Naive thymus-derived CD8-positive, alpha-beta T cell (primary cell): ENCODE results near the gene CD58. TPM values are rescaled to one million over a fixed set of nuclear protein-coding genes. Genes with fewer than 3 reads are reported as not detected.

Source experiments
- ATAC-seq, 2 donors: fragments of 150-1000 bp; cut with Tn5 transposase in 1 of 2; sonication (Bioruptor Pico), chemical (Tn5 transposase) in 1 of 2; 1 replicate in 1 of 2; 2 replicates in 1 of 2; pipeline ENCODE4 v1.10.0; 2021; ENCODE audit warnings: mild to moderate bottlenecking in 2 of 2, moderate library complexity in 2 of 2
- POLR2A ChIA-PET: fragments of 350-600 bp; sonication (Branson Sonifier 250); formaldehyde crosslinking; loops from one replicate; lab custom pipeline; 2021; ENCODE audit warnings: antibody characterized with exemption; lab: Charles Lee
- DNase-seq, 10 donors: peaks; one replicate each; pipeline versions ENCODE4 v3.0.0 to v3.0.0-alpha.2; 2020 to 2022
- H3K27ac Mint-ChIP-seq, 10 donors: one replicate each; pipeline ENCODE4 v1.8.0; 2020 to 2022; ENCODE audit warnings: mild to moderate bottlenecking in 10 of 10, mixed read lengths in 10 of 10, moderate library complexity in 4 of 10, inconsistent platforms in 1 of 10
- H3K27me3 Mint-ChIP-seq, 5 donors: one replicate each; pipeline ENCODE4 v1.8.0; 2021 to 2022; ENCODE audit warnings: mixed read lengths in 5 of 5
- H3K36me3 Mint-ChIP-seq, 3 donors: one replicate each; pipeline ENCODE4 v1.8.0; 2020 to 2022; ENCODE audit warnings: mixed read lengths in 3 of 3, mild to moderate bottlenecking in 2 of 3, inconsistent platforms in 1 of 3
- H3K4me1 Mint-ChIP-seq, 4 donors: one replicate each; pipeline ENCODE4 v1.8.0; 2021 to 2022; ENCODE audit warnings: mixed read lengths in 4 of 4
- H3K4me3 Mint-ChIP-seq, 10 donors: one replicate each; pipeline ENCODE4 v1.8.0; 2020 to 2022; ENCODE audit warnings: mild to moderate bottlenecking in 10 of 10, mixed read lengths in 10 of 10, moderate library complexity in 6 of 10, inconsistent platforms in 1 of 10
- H3K9me3 Mint-ChIP-seq, 9 donors: one replicate each; pipeline ENCODE4 v1.8.0; 2020 to 2022; ENCODE audit warnings: mixed read lengths in 9 of 9, mild to moderate bottlenecking in 3 of 9, inconsistent platforms in 1 of 9, moderate library complexity in 1 of 9
- polyA plus RNA-seq, 3 donors: library from polyadenylated mRNA; unstranded; fragments of 300-500 nt; fragmentation: Illumina TruSeq; gene quantifications; one replicate each; pipeline ENCODE4 v1.2.3, GENCODE V29; 2021
- total RNA-seq, 8 experiments: library from RNA in 2 of 8; stranded (reverse) in 2 of 8; gene quantifications; one replicate each; pipeline ENCODE4 v1.2.3 and lab custom pipeline; 2021 to 2026

CD58 gene
- total and polyA plus RNA-seq, 5 experiments from 2014 or later = 1.7 to 16.0 (median 4.8) TPM

GRCh38 chr1:116545359-116545705 lies 25.5 kb downstream of the CD58 start:
- peaks cover 0 to 3% (median 0%) of the 10 kb centered on the region in 9 donors for H3K9me3 Mint-ChIP-seq
- no peak overlapping the region for H3K4me3 Mint-ChIP-seq
- H3K27ac Mint-ChIP-seq = peak overlapping the region in 3 of 10 donors; percentile 7 to 79 (median 46)
- ATAC-seq (no peak), DNase-seq (no peak)
- H3K36me3 Mint-ChIP-seq = peaks cover 5 to 17% (median 6%) of the 10 kb centered on the region in 3 donors
- POLR2A ChIA-PET = no interaction called here
- peaks cover 6 to 31% (median 9%) of the 10 kb centered on the region in 4 donors for H3K4me1 Mint-ChIP-seq
- H3K27me3 Mint-ChIP-seq = no peaks in the 10 kb centered on the region

- peaks cover 5 to 17% (median 6%) of the 10 kb centered on the region in 3 donors for H3K36me3 Mint-ChIP-seq
- DNase-seq = no peak
- no peaks in the 10 kb centered on the region for H3K27me3 Mint-ChIP-seq
- H3K9me3 Mint-ChIP-seq = peaks cover 0 to 3% (median 0%) of the 10 kb centered on the region in 9 donors
- no peak for ATAC-seq
- H3K27ac Mint-ChIP-seq = peak overlapping the region in 4 of 10 donors; percentile 7 to 79 (median 31)
- no peak overlapping the region for H3K4me3 Mint-ChIP-seq
- POLR2A ChIA-PET = no interaction called here
- peaks cover 6 to 36% (median 11%) of the 10 kb centered on the region in 4 donors for H3K4me1 Mint-ChIP-seq
Measured at GRCh38 chr1:116544588-116545358, 26.1 kb downstream of the CD58 start.

- Mint-ChIP-seq H3K4me1 (peaks cover 7 to 48% (median 16%) of the 10 kb centered on the region in 4 donors), H3K9me3 (no peaks in the 10 kb centered on the region), H3K4me3 (no peak overlapping the region), H3K27me3 (no peaks in the 10 kb centered on the region), H3K27ac (peak overlapping the region in 1 of 10 donors; percentile 21), H3K36me3 (peaks cover 6 to 22% (median 10%) of the 10 kb centered on the region in 3 donors)
- DNase-seq = no peak
- POLR2A ChIA-PET = no interaction called here
- no peak for ATAC-seq
Measured at GRCh38 chr1:116540088-116540487, 30.7 kb downstream of the CD58 start.

GRCh38 chr1:116538544-116538943 lies 32.3 kb downstream of the CD58 start:
- Mint-ChIP-seq H3K9me3 (no peaks in the 10 kb centered on the region), H3K27ac (peak overlapping the region in 2 of 10 donors; percentile 28 to 32), H3K4me3 (no peak overlapping the region), H3K36me3 (peaks cover 6 to 28% (median 13%) of the 10 kb centered on the region in 3 donors), H3K4me1 (peaks cover 3 to 38% (median 11%) of the 10 kb centered on the region in 4 donors), H3K27me3 (no peaks in the 10 kb centered on the region)
- POLR2A ChIA-PET = no interaction called here
- ATAC-seq (peak; percentile 53 to 93), DNase-seq (no peak)

GRCh38 chr1:116537898-116538297 lies 32.9 kb downstream of the CD58 start:
- POLR2A ChIA-PET = no interaction called here
- peaks cover 2 to 25% (median 13%) of the 10 kb centered on the region in 3 donors for H3K36me3 Mint-ChIP-seq
- no peak overlapping the region for H3K27ac Mint-ChIP-seq

GRCh38 chr1:116537040-116537831 lies 33.6 kb downstream of the CD58 start:
- H3K27ac Mint-ChIP-seq = no peak overlapping the region
- peaks cover 0 to 22% (median 9%) of the 10 kb centered on the region in 3 donors for H3K36me3 Mint-ChIP-seq
- H3K4me1 Mint-ChIP-seq = peaks cover 3 to 40% (median 13%) of the 10 kb centered on the region in 4 donors
- no peaks in the 10 kb centered on the region for H3K9me3 Mint-ChIP-seq
- no peak overlapping the region for H3K4me3 Mint-ChIP-seq
- H3K27me3 Mint-ChIP-seq = no peaks in the 10 kb centered on the region
- no peak for DNase-seq
- POLR2A ChIA-PET = no interaction called here
- ATAC-seq = no peak

More at GRCh38 chr1:116537898-116538297, 32.9 kb downstream of the CD58 start:
- DNase-seq = no peak
- ATAC-seq = no peak
- H3K27me3 Mint-ChIP-seq = no peaks in the 10 kb centered on the region
- no peak overlapping the region for H3K4me3 Mint-ChIP-seq
- peaks cover 3 to 39% (median 12%) of the 10 kb centered on the region in 4 donors for H3K4me1 Mint-ChIP-seq
- H3K9me3 Mint-ChIP-seq = no peaks in the 10 kb centered on the region

- Mint-ChIP-seq H3K4me3 (no peak overlapping the region), H3K4me1 (peaks cover 0 to 22% (median 8%) of the 10 kb centered on the region in 4 donors), H3K36me3 (peaks cover 0 to 17% (median 9%) of the 10 kb centered on the region in 3 donors), H3K27me3 (no peaks in the 10 kb centered on the region), H3K9me3 (no peaks in the 10 kb centered on the region), H3K27ac (no peak overlapping the region)
- POLR2A ChIA-PET = no interaction called here
- ATAC-seq (no peak), DNase-seq (no peak)
Measured at GRCh38 chr1:116534014-116534739, 36.6 kb downstream of the CD58 start.

- no peak overlapping the region for H3K4me3 Mint-ChIP-seq
- ATAC-seq (no peak), DNase-seq (no peak)
- peaks cover 3 to 17% (median 9%) of the 10 kb centered on the region in 3 donors for H3K36me3 Mint-ChIP-seq
- no peaks in the 10 kb centered on the region for H3K27me3 Mint-ChIP-seq
- peak overlapping the region in 1 of 10 donors; percentile 20 for H3K27ac Mint-ChIP-seq
- H3K9me3 Mint-ChIP-seq = no peaks in the 10 kb centered on the region
- POLR2A ChIA-PET = no interaction called here
- peaks cover 0 to 15% (median 3%) of the 10 kb centered on the region in 4 donors for H3K4me1 Mint-ChIP-seq
Measured at GRCh38 chr1:116533429-116533820, 37.4 kb downstream of the CD58 start.

GRCh38 chr1:116532671-116533428 lies 38.0 kb downstream of the CD58 start:
- ATAC-seq (no peak), DNase-seq (no peak)
- Mint-ChIP-seq H3K27ac (peak overlapping the region in 1 of 10 donors; percentile 20), H3K9me3 (peaks cover 0 to 5% (median 0%) of the 10 kb centered on the region in 9 donors), H3K27me3 (peaks cover 0 to 1% (median 0%) of the 10 kb centered on the region in 5 donors), H3K36me3 (peaks cover 7 to 17% (median 9%) of the 10 kb centered on the region in 3 donors), H3K4me1 (peaks cover 0 to 9% (median 3%) of the 10 kb centered on the region in 4 donors), H3K4me3 (no peak overlapping the region)
- POLR2A ChIA-PET = no interaction called here

GRCh38 chr1:116531917-116532316 lies 38.9 kb downstream of the CD58 start:
- POLR2A ChIA-PET = no interaction called here
- DNase-seq (no peak), ATAC-seq (no peak)
- H3K4me1 Mint-ChIP-seq = peaks cover 0 to 5% (median 1%) of the 10 kb centered on the region in 4 donors
- peaks cover 0 to 5% (median 0%) of the 10 kb centered on the region in 9 donors for H3K9me3 Mint-ChIP-seq
- peaks cover 0 to 1% (median 0%) of the 10 kb centered on the region in 5 donors for H3K27me3 Mint-ChIP-seq
- H3K36me3 Mint-ChIP-seq = peaks cover 7 to 21% (median 9%) of the 10 kb centered on the region in 3 donors
- no peak overlapping the region for H3K4me3 Mint-ChIP-seq
- no peak overlapping the region for H3K27ac Mint-ChIP-seq

GRCh38 chr1:116529681-116530080 lies 41.1 kb downstream of the CD58 start:
- Mint-ChIP-seq H3K27ac (no peak overlapping the region), H3K4me3 (no peak overlapping the region), H3K4me1 (peaks cover 0 to 5% (median 1%) of the 10 kb centered on the region in 4 donors), H3K36me3 (peaks cover 4 to 21% (median 7%) of the 10 kb centered on the region in 3 donors), H3K27me3 (peaks cover 0 to 1% (median 0%) of the 10 kb centered on the region in 5 donors), H3K9me3 (peaks cover 0 to 8% (median 4%) of the 10 kb centered on the region in 9 donors)
- DNase-seq (no peak), ATAC-seq (no peak)
- POLR2A ChIA-PET = no interaction called here
